ENCODE results near the gene ACAP1.
"Not testable (repeated sequence)": the region's sequence is repeated elsewhere in the genome, so short reads cannot be mapped to it uniquely, and the experiment has no call there.

ACAP1 gene

GRCh38 chr17:7357381-7357780, 21.1 kb downstream of the ACAP1 start:
- DNase-seq (ENCODE audit: low read depth): no peak
- no peak overlapping the region for H3K4me3 ChIP-seq (ENCODE audit: low read length)
- no peak for TF ChIP-seq CTCF (conservative IDR thresholded peaks at IDR 0.05; ENCODE audit: low read depth, low read length)

- no peak overlapping the region for H3K4me3 ChIP-seq (ENCODE audit: low read length)
- DNase-seq (ENCODE audit: low read depth): no peak
- no peak for TF ChIP-seq CTCF (conservative IDR thresholded peaks at IDR 0.05; ENCODE audit: low read depth, low read length)
Measured at GRCh38 chr17:7361906-7362305, 25.6 kb downstream of the ACAP1 start.

- TF ChIP-seq CTCF (conservative IDR thresholded peaks at IDR 0.05; ENCODE audit: low read depth, low read length): no peak
- no peak for DNase-seq (ENCODE audit: low read depth)
- H3K4me3 ChIP-seq (ENCODE audit: low read length): no peak overlapping the region
Measured at GRCh38 chr17:7363311-7363710, 27.0 kb downstream of the ACAP1 start.

GRCh38 chr17:7365963-7366362, 29.6 kb downstream of the ACAP1 start:
- DNase-seq (ENCODE audit: low read depth); H3K4me3 ChIP-seq (ENCODE audit: low read length): not testable (repeated sequence)

GRCh38 chr17:7367083-7367482, 30.8 kb downstream of the ACAP1 start:
- H3K4me3 ChIP-seq (ENCODE audit: low read length): no peak overlapping the region
- no peak for TF ChIP-seq CTCF (conservative IDR thresholded peaks at IDR 0.05; ENCODE audit: low read depth, low read length)
- no peak for DNase-seq (ENCODE audit: low read depth)

- H3K4me3 ChIP-seq (ENCODE audit: low read length): no peak overlapping the region
- no peak for TF ChIP-seq CTCF (conservative IDR thresholded peaks at IDR 0.05; ENCODE audit: low read depth, low read length)
- DNase-seq (ENCODE audit: low read depth): no peak
Measured at GRCh38 chr17:7367918-7368598, 31.7 kb downstream of the ACAP1 start.

GRCh38 chr17:7368599-7368994, 32.3 kb downstream of the ACAP1 start:
- not testable (repeated sequence) for DNase-seq (ENCODE audit: low read depth); H3K4me3 ChIP-seq (ENCODE audit: low read length)

- no peak for TF ChIP-seq CTCF (conservative IDR thresholded peaks at IDR 0.05; ENCODE audit: low read depth, low read length)
- H3K4me3 ChIP-seq (ENCODE audit: low read length): no peak overlapping the region
- no peak for DNase-seq (ENCODE audit: low read depth)
Measured at GRCh38 chr17:7369825-7370224, 33.5 kb downstream of the ACAP1 start.
